HCT116 (cell line): ENCODE measurements around the gene ALKBH8.

Source experiments
- CTCF ChIP-seq, 3 experiments: fragments of 200-600 bp in 1 of 3; sonication (generic) in 1 of 3; IDR thresholded peaks in 2 of 3; conservative IDR thresholded peaks in 1 of 3; 2 replicates each; pipeline ENCODE4 v1.5.1; 2012 to 2017; ENCODE audit warnings: low read depth in 2 of 3, low read length in 2 of 3, antibody characterized with exemption in 1 of 3, borderline replicate concordance in 1 of 3, control low read depth in 1 of 3, mild to moderate bottlenecking in 1 of 3, mixed read lengths in 1 of 3, mixed run types in 1 of 3, moderate library complexity in 1 of 3; ENCODE audit not compliant: insufficient read depth in 1 of 3
- EZH2 ChIP-seq: fragments of 200-600 bp; sonication (generic); IDR thresholded peaks from 2 replicates; pipeline ENCODE4 v1.6.1; 2017; ENCODE audit warnings: antibody characterized with exemption, mixed run types
- EZH2phosphoT487 ChIP-seq: fragments of 200-600 bp; IDR thresholded peaks from 2 replicates; pipeline ENCODE4 v1.6.1; 2018; ENCODE audit warnings: antibody characterized with exemption, borderline replicate concordance
- JUND ChIP-seq: IDR thresholded peaks from 2 replicates; pipeline ENCODE4 v1.6.1; 2012
- POLR2A ChIP-seq: IDR thresholded peaks from 2 replicates; pipeline ENCODE4 v1.7.0; 2011; ENCODE audit warnings: borderline replicate concordance; ENCODE audit not compliant: insufficient read depth, insufficient read length; ENCODE audit errors: extremely low read depth
- POLR2AphosphoS5 ChIP-seq: IDR thresholded peaks from 2 replicates; pipeline ENCODE4 v1.6.1; 2011; ENCODE audit warnings: mild to moderate bottlenecking, low read depth, low read length, moderate library complexity
- TCF7L2 ChIP-seq: IDR thresholded peaks from 2 replicates; pipeline ENCODE4 v1.7.0; 2011; ENCODE audit warnings: borderline replicate concordance, inconsistent platforms; ENCODE audit not compliant: insufficient read depth, insufficient read length; ENCODE audit errors: extremely low read depth
- TF ChIP-seq, protein P1 (sequence below): IDR thresholded peaks from 2 replicates; pipeline ENCODE4 v1.6.1; 2012; ENCODE audit warnings: low read depth

DNA sequence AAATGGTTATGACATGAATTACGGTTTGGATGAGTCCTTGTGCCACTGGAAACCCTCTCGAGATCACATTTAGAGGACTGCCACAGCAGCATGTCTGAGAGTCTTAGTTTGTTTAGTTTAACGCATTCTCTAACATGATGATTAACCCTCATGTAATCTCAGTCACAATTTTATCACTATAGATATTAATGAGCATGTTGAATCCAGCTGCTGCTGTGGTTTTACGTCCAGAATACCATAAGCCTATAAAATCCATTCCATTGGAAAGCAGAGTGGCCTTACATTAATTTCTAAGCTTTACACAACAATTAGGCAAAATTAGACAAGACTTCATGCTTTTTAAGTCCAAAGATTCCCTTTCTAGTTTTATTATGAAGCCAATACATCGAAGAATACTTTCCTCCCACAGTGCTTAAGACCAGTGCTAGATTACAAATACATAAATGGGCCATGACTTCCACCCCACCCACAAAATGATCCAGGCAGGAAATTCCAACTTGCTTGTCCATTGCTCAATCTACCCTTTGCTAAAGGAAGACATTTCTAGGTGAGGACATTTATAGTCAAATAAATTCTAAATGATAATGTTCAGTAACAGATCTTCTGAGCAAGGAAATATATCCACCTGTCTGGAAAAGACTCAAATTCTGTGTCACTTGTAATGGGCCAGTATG lies 21.9 kb upstream of the ALKBH8 start:
- no peak for TF ChIP-seq TCF7L2
- TF ChIP-seq, protein P1, sequence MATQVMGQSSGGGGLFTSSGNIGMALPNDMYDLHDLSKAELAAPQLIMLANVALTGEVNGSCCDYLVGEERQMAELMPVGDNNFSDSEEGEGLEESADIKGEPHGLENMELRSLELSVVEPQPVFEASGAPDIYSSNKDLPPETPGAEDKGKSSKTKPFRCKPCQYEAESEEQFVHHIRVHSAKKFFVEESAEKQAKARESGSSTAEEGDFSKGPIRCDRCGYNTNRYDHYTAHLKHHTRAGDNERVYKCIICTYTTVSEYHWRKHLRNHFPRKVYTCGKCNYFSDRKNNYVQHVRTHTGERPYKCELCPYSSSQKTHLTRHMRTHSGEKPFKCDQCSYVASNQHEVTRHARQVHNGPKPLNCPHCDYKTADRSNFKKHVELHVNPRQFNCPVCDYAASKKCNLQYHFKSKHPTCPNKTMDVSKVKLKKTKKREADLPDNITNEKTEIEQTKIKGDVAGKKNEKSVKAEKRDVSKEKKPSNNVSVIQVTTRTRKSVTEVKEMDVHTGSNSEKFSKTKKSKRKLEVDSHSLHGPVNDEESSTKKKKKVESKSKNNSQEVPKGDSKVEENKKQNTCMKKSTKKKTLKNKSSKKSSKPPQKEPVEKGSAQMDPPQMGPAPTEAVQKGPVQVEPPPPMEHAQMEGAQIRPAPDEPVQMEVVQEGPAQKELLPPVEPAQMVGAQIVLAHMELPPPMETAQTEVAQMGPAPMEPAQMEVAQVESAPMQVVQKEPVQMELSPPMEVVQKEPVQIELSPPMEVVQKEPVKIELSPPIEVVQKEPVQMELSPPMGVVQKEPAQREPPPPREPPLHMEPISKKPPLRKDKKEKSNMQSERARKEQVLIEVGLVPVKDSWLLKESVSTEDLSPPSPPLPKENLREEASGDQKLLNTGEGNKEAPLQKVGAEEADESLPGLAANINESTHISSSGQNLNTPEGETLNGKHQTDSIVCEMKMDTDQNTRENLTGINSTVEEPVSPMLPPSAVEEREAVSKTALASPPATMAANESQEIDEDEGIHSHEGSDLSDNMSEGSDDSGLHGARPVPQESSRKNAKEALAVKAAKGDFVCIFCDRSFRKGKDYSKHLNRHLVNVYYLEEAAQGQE: no peak
- TF ChIP-seq CTCF (IDR thresholded peaks at IDR 0.05 in 2 of 3, conservative IDR thresholded peaks at IDR 0.05 in 1 of 3; ENCODE audit: borderline replicate concordance in 1 of 3, insufficient read depth in 1 of 3, low read depth in 2 of 3, low read length in 2 of 3): no peak
- no peak for TF ChIP-seq POLR2A
- no peak for TF ChIP-seq POLR2AphosphoS5
- no peak for TF ChIP-seq EZH2
- no peak for TF ChIP-seq EZH2phosphoT487
- TF ChIP-seq JUND: no peak
